ENCODE measurements around the gene INAFM2.

The INAFM2 gene

GRCh38 chr15:40306908-40307307 lies 16.6 kb upstream of the INAFM2 start:
- H3K36me3 ChIP-seq (ENCODE audit: insufficient read depth, low read length) = no peaks in the 10 kb centered on the region
- no peak overlapping the region for H3K9ac ChIP-seq (ENCODE audit: low read length)
- H3K4me2 ChIP-seq (ENCODE audit: low read length) = no peak overlapping the region
- H3K27me3 ChIP-seq (ENCODE audit: insufficient read depth, low read length) = no peaks in the 10 kb centered on the region
- TF ChIP-seq CTCF (IDR thresholded peaks at IDR 0.05; ENCODE audit: low read length) (no peak), EZH2 (IDR thresholded peaks at IDR 0.05; ENCODE audit: borderline replicate concordance, low read length) (no peak)
- H3K4me1 ChIP-seq (ENCODE audit: insufficient read depth, low read length, severe bottlenecking) = peaks cover 24% of the 10 kb centered on the region
- no peaks in the 10 kb centered on the region for H3F3A ChIP-seq (ENCODE audit: insufficient read depth, low read length)
- H3K4me3 ChIP-seq (ENCODE audit: low read depth, low read length, poor library complexity, severe bottlenecking) = no peak overlapping the region
- no peaks in the 10 kb centered on the region for H4K20me1 ChIP-seq (ENCODE audit: insufficient read depth, low read length)
- no peaks in the 10 kb centered on the region for H3K9me2 ChIP-seq (ENCODE audit: low read depth, low read length)
- H3K79me2 ChIP-seq (ENCODE audit: insufficient read depth, low read length) = no peaks in the 10 kb centered on the region
- H3K9me3 ChIP-seq (ENCODE audit: low read length) = no peaks in the 10 kb centered on the region
- H3K27ac ChIP-seq (ENCODE audit: low read depth, low read length, poor library complexity, severe bottlenecking) = no peak overlapping the region
- H2AFZ ChIP-seq (ENCODE audit: low read length) = no peak overlapping the region

GRCh38 chr15:40307421-40308211 lies 15.9 kb upstream of the INAFM2 start, which contains the start of gene PLCB2:
Gene PLCB2 (minus strand): TSS chr15:40307935. CDS start chr15:40307672, 263 bp downstream.
- Histone ChIP-seq H3K9ac (ENCODE audit: low read length) (peak within 1 kb of the TSS; percentile 64), H4K20me1 (ENCODE audit: insufficient read depth, low read length) (no peaks in the 10 kb centered on the region), H3K9me3 (ENCODE audit: low read length) (no peaks in the 10 kb centered on the region), H3K4me1 (ENCODE audit: insufficient read depth, low read length, severe bottlenecking) (peaks cover 24% of the 10 kb centered on the region), H3F3A (ENCODE audit: insufficient read depth, low read length) (no peaks in the 10 kb centered on the region), H3K4me2 (ENCODE audit: low read length) (peak within 1 kb of the TSS; percentile 77), H3K36me3 (ENCODE audit: insufficient read depth, low read length) (no peaks in the 10 kb centered on the region), H3K79me2 (ENCODE audit: insufficient read depth, low read length) (no peaks in the 10 kb centered on the region), H3K9me2 (ENCODE audit: low read depth, low read length) (no peaks in the 10 kb centered on the region), H3K27ac (ENCODE audit: low read depth, low read length, poor library complexity, severe bottlenecking) (peak within 1 kb of the TSS; percentile 64), H3K27me3 (ENCODE audit: insufficient read depth, low read length) (no peaks in the 10 kb centered on the region), H3K4me3 (ENCODE audit: low read depth, low read length, poor library complexity, severe bottlenecking) (peak within 1 kb of the TSS; percentile 60), H2AFZ (ENCODE audit: low read length) (no peak within 1 kb of the TSS)
- TF ChIP-seq CTCF (IDR thresholded peaks at IDR 0.05; ENCODE audit: low read length) = peak; percentile 35; the same call in 1 of the 2 replicates
- TF ChIP-seq EZH2 (IDR thresholded peaks at IDR 0.05; ENCODE audit: borderline replicate concordance, low read length) = no peak

GRCh38 chr15:40309344-40309862 lies 14.1 kb upstream of the INAFM2 start:
- Histone ChIP-seq H3K9me3 (ENCODE audit: low read length) (no peaks in the 10 kb centered on the region), H3K79me2 (ENCODE audit: insufficient read depth, low read length) (no peaks in the 10 kb centered on the region), H4K20me1 (ENCODE audit: insufficient read depth, low read length) (no peaks in the 10 kb centered on the region), H3K9ac (ENCODE audit: low read length) (no peak overlapping the region; the same call in 1 of the 2 replicates), H3K36me3 (ENCODE audit: insufficient read depth, low read length) (no peaks in the 10 kb centered on the region), H3K4me1 (ENCODE audit: insufficient read depth, low read length, severe bottlenecking) (peaks cover 29% of the 10 kb centered on the region), H3K9me2 (ENCODE audit: low read depth, low read length) (no peaks in the 10 kb centered on the region), H2AFZ (ENCODE audit: low read length) (no peak overlapping the region), H3K4me2 (ENCODE audit: low read length) (no peak overlapping the region; the same call in 1 of the 2 replicates), H3K4me3 (ENCODE audit: low read depth, low read length, poor library complexity, severe bottlenecking) (peak overlapping the region; percentile 60), H3K27me3 (ENCODE audit: insufficient read depth, low read length) (no peaks in the 10 kb centered on the region), H3K27ac (ENCODE audit: low read depth, low read length, poor library complexity, severe bottlenecking) (no peak overlapping the region), H3F3A (ENCODE audit: insufficient read depth, low read length) (no peaks in the 10 kb centered on the region)
- no peak for TF ChIP-seq EZH2 (IDR thresholded peaks at IDR 0.05; ENCODE audit: borderline replicate concordance, low read length)
- no peak for TF ChIP-seq CTCF (IDR thresholded peaks at IDR 0.05; ENCODE audit: low read length)

All from OCI-LY1 (cell line).